Upper lobe of right lung (tissue), 1 donor: ENCODE measurements around the gene ADAMTS20. TPM values are rescaled to one million over a fixed set of nuclear protein-coding genes. Genes with fewer than 3 reads are reported as not detected.

Experiments used
- ATAC-seq: fragments of 200-7000 bp; cut with Tn5 transposase; one replicate; pipeline ENCODE4 v1.9.1; 2020; ENCODE audit warnings: mild to moderate bottlenecking, moderate library complexity
- DNase-seq: peaks from one replicate; pipeline ENCODE4 v3.0.0-alpha.2; 2020
- H3K27ac ChIP-seq: fragments of 200-600 bp; one replicate; pipeline ENCODE4 v1.8.0; 2022
- H3K27me3 ChIP-seq: fragments of 200-600 bp; one replicate; pipeline ENCODE4 v1.8.0; 2022; ENCODE audit warnings: mild to moderate bottlenecking
- H3K36me3 ChIP-seq: fragments of 200-600 bp; one replicate; pipeline ENCODE4 v1.8.0; 2022
- H3K4me1 ChIP-seq: fragments of 200-600 bp; one replicate; pipeline ENCODE4 v1.8.0; 2022
- H3K4me3 ChIP-seq: fragments of 200-600 bp; one replicate; pipeline ENCODE4 v1.8.0; 2022; ENCODE audit warnings: mild to moderate bottlenecking
- H3K9me3 ChIP-seq: fragments of 200-600 bp; one replicate; pipeline ENCODE4 v1.8.0; 2022
- CTCF ChIP-seq: fragments of 200-600 bp; IDR thresholded peaks from one replicate; pipeline ENCODE4 v1.8.0; 2022; ENCODE audit warnings: antibody characterized with exemption
- intact Hi-C: fragments of 100-400 bp; cut with DNase I; formaldehyde crosslinking; loops from one replicate; pipeline ENCODE4 v1.11.0; 2022
- total RNA-seq: library from RNA; stranded (reverse); fragmentation: NEBNext Ultra II Directional; extraction: Animal tissue kit (Norgen Biotek cat#: 25700); gene quantifications from one replicate; pipeline ENCODE4 v1.2.1, GENCODE V29; 2021
- donor health status: DM: no; HTN: yes; CAD: no; lungs with severe emphysema.

The ADAMTS20 gene
- total RNA-seq, 1 donor from 2014 or later, result not detected

- no peaks in the 10 kb centered on the region for H3K36me3 ChIP-seq
- DNase-seq (no peak), ATAC-seq (no peak)
- no peak overlapping the region for H3K4me3 ChIP-seq
- no peaks in the 10 kb centered on the region for H3K9me3 ChIP-seq
- no peaks in the 10 kb centered on the region for H3K4me1 ChIP-seq
- no peak for TF ChIP-seq CTCF
- intact Hi-C loops, result no loop called here
- H3K27me3 ChIP-seq, result no peaks in the 10 kb centered on the region
- H3K27ac ChIP-seq, result no peak overlapping the region
Measured at GRCh38 chr12:43436597-43436996, 115.4 kb downstream of the ADAMTS20 start.

- no peak overlapping the region for H3K4me3 ChIP-seq
- no peak for ATAC-seq
- intact Hi-C loops, result no loop called here
- no peaks in the 10 kb centered on the region for H3K9me3 ChIP-seq
- no peak for DNase-seq
- no peaks in the 10 kb centered on the region for H3K36me3 ChIP-seq
- H3K27ac ChIP-seq, result no peak overlapping the region
- H3K27me3 ChIP-seq, result no peaks in the 10 kb centered on the region
- no peak for TF ChIP-seq CTCF
- no peaks in the 10 kb centered on the region for H3K4me1 ChIP-seq
Measured at GRCh38 chr12:43434614-43435013, 117.4 kb downstream of the ADAMTS20 start.

GRCh38 chr12:43428088-43428600 is 123.9 kb downstream of the ADAMTS20 start:
- no peak for DNase-seq
- no peaks in the 10 kb centered on the region for H3K27me3 ChIP-seq
- no peak for ATAC-seq
- H3K36me3 ChIP-seq, result no peaks in the 10 kb centered on the region
- no peak overlapping the region for H3K4me3 ChIP-seq
- TF ChIP-seq CTCF, result no peak
- intact Hi-C loops, result no loop called here
- H3K4me1 ChIP-seq, result no peaks in the 10 kb centered on the region
- H3K27ac ChIP-seq, result no peak overlapping the region
- no peaks in the 10 kb centered on the region for H3K9me3 ChIP-seq

- Histone ChIP-seq H3K4me1 (no peaks in the 10 kb centered on the region), H3K27me3 (no peaks in the 10 kb centered on the region), H3K9me3 (no peaks in the 10 kb centered on the region), H3K36me3 (no peaks in the 10 kb centered on the region), H3K27ac (no peak overlapping the region), H3K4me3 (no peak overlapping the region)
- TF ChIP-seq CTCF, result no peak
- ATAC-seq (no peak), DNase-seq (no peak)
- intact Hi-C loops, result no loop called here
Measured at GRCh38 chr12:43425361-43425760, 126.6 kb downstream of the ADAMTS20 start.

- TF ChIP-seq CTCF, result no peak
- no peaks in the 10 kb centered on the region for H3K9me3 ChIP-seq
- H3K4me3 ChIP-seq, result no peak overlapping the region
- no peaks in the 10 kb centered on the region for H3K4me1 ChIP-seq
- no peaks in the 10 kb centered on the region for H3K27me3 ChIP-seq
- H3K27ac ChIP-seq, result no peak overlapping the region
- DNase-seq (no peak), ATAC-seq (no peak)
- H3K36me3 ChIP-seq, result no peaks in the 10 kb centered on the region
- intact Hi-C loops, result no loop called here
Measured at GRCh38 chr12:43416981-43417380, 135.0 kb downstream of the ADAMTS20 start.
